Hematopoietic multipotent progenitor cell (in vitro differentiated cells): Measurements from ENCODE around the gene C22orf31. TPM values are rescaled to one million over a fixed set of nuclear protein-coding genes. Genes with fewer than 3 reads are reported as not detected.

ENCODE experiments used
- DNase-seq, 3 donors: peaks; one replicate each; pipeline ENCODE4 v3.0.0-alpha.2; 2011 to 2015; ENCODE audit warnings: low read depth in 2 of 3, low spot score in 2 of 3
- total RNA-seq: library from RNA; depleted of rRNA; stranded (reverse); fragments of >200 nt; gene quantifications from one replicate; pipeline ENCODE4 v1.2.3, GENCODE V29; 2012

C22orf31 gene
- total RNA-seq, 1 donor: not detected

DNA sequence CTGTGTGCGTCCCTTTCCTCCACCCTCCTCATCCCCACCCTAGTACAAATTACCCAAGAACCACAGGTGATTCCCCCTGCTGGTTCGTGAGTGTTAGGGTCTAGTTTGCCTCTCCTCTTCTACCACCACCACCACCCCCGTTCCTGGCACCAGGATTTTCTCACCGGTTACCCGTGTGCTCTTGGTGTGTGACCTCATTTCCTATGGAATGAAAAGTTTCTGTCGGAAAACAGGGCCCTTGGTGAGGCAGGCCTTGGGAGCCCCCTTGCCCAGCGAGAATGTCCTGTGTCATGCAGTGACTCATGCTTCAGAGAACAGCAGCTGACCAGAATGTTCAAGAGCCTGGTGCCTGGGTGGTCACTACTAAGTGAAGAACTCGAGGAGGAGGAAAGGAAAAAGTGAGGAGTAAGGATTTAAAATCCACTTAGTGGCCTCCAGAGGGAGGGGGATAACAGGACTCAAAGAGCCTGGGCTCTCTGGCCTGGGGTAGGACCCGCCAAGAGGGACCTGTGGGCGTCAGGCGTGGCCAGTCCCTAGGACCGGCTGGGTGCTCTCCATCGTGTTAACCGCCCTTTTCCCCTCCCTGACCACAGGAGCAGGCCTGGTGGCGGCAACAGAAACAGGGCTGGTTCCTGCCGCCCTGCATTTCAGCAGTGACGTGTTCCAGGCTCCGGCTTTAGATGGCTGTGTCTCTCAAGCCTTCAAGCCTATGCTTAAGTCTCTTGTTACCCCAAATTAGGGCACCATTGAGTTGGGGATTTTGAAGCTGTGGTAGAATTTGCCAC, 30.2 kb downstream of the C22orf31 start:
- DNase-seq: peak in 2 of 3 donors; percentile 56 to 66

DNA sequence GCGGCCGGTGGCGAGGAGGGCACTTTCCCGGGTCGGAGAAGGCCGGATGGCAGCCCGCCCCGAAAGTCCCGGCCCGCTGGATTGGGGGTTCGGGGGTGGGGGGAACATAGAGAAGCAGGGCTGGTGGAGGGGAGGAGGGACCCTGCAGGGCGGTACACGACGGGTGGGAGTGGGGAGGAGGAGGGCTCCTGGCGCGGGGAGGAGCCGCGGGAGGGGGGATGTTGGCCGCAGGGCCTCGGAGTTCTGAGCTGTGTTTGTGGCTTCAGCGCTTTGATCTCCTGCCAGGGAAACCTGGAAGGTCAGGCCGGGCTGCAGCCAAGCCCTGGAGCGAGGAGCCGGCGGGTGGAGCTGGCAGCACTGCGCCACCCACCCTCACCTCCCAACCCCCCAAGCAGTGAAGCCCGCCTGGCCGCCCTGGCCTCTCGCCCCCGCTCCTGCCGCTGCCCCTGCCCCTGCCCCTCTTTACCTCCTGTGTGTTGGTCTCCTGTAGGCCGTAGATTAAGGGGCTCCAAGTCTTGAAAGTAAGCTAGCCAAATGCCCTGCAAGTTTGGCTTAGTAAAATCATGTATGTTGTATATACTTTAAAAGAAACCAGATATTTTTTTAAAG, 30.9 kb downstream of the C22orf31 start:
- peak in 2 of 3 donors; percentile 43 to 63 for DNase-seq

DNA sequence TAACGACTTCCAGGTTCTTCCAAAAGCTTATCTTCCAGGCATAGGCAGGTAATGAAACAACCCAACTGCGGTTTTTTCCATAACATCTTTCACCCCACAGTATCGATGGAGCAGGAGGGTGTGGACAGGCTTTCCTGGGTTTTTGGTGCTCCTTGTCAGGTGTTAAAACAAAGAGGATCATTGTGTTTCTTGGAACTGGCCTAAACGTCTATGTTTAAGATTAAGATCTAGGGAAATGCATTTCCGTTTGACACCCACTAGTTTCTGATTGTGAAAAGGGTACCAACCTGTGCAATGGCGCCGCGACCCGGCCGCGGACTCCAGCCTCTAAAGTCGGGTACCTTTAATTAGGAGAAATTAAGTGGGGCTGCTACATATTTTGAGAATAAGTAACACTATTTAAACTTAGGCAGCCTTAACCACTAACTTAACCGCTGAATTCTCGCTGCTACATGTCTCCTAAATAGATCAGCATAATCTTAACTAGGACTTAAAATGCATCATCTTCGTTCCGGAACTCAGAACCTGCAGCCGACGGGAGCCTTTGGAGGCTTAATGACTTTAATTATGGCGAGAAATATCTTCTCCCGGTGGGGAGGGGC, 31.5 kb downstream of the C22orf31 start:
- DNase-seq: peak in 2 of 3 donors; percentile 9 to 16

DNA sequence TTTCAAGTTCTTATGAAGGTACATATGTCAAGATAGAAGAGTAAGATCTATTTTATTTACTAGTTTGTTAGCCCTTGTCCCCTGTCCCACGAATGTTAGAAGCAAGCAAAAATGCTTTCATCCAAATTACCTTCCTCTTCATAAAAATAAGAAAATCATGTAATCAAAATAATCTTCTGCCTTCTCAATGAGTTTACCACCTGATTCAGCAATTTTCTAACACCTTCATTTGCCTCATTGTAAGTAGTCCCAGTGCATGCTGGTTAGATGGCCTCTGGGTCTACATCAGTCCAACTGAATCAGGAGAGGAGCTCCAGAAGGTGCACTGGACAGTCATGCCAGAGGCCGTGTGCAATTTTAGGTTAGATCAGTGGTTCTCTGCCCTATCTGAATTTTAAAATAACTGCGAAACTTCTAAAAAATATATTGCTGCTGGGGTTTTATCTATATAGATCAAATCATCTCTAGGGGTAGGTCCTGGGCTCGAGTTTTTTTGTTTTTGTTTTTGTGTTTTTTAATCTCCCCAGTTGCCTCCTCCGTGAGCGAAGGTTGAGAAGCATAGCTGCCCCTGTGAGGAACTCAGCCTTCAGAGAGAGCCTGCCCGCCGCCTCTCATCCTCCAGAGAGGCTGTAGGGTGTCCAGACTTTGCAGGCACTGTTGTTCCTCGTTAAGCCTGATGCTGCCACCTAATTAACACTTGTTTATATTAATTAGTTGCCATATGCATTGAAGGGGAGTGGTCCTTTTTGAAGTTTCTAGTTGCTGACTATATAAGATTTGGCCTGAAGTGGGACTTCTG, 32.2 kb downstream of the C22orf31 start:
- DNase-seq: no peak

DNA sequence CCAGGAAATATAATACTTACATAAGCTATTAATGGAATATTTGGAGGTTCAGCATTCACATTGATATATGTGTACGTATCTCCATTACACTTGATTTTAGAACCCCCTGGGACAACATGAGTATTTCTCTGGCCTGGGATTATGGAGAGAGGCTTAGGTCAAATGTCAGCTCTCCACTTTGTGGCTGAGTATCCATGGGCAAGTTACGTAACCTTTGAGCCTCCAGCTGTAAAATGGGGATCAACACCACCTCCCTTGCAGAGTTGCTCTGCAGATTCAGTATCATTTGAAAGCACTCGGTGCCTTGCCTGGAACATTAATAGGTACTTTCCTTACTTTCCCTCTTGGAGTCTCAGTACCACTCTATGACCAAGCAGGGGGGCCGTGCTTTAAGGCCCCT, 33.2 kb downstream of the C22orf31 start:
- no peak for DNase-seq

DNA sequence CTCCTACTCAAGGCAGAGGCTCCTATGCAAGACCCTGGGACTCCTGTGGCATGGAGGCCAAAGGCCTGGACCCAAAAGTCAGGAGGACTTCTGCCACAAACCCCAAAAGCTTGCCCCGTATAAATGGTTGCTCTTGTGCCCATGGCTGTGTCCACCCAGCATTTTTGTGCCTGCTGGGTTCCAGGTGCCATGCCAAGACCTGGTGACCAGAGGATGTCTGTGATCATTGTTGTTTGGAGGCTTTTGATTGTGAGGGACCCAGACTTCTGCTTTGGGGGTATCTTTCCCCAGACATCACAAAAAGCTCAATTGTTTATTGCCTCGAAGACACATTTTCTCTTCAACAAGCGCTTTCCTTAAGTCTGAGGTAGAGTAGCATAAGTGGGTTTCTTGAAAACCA, 35.1 kb downstream of the C22orf31 start:
- DNase-seq: no peak

DNA sequence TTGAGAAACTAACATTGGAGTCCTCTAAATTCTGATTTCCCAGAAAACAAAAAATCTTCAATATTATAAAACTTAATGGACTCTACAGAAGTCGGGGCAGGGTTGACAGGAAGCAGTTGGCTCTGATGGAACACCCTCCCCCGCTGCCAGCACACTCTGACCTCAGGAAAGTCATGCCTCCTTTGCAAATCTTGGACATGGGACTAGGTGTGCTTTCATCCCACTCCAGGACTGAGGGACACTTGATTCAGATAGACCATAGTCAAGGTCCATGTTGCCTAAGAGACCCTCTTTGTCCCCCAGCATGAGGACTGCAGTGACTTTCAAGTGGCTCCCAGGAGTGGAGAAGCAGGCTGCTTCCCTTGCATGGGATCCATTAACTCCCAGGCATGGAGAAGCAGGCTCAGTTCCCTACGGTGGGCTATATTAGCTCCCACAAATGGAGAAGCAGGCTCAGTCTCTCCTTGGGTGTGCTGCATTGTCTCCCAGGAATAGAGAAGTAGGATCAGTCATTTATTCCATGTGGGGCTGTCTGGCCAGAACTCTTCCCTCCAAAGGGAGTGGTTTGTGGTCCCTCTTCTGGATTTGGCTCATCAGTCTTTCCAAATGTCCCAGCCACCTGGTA, 38.3 kb downstream of the C22orf31 start:
- DNase-seq: no peak

DNA sequence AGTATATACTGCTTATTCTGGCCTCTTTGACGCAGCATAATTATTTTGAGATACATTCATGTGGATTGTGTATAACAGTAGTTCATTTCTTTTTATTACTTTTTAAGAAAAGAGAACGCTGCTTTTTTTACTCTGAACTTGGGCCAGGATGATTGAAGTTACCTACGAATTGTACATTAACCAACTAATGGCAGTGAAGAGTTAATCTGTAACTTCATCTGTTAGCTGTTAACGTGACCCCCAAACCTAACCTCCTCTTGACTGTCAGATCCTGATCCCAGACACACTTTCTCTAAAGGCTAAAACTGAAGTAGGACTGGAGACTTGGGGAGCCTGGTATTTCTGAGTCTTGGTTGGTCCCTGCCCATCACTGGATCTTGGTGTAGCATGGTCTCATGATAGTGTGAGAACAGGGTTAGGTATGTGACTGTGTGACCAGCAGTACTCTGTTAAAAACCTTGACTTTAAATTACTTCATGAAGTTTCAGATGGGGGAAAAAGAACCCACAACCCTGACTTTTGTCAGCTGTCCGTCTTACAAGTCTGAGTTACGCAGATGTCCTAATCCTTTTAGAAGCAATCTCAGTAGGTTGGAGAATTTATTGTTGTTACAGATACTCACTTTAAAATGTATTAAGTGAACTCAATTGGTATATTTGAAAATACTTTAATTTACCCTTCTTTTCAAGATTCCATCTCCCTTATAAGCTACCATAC, 39.4 kb downstream of the C22orf31 start:
- DNase-seq: no peak

DNA sequence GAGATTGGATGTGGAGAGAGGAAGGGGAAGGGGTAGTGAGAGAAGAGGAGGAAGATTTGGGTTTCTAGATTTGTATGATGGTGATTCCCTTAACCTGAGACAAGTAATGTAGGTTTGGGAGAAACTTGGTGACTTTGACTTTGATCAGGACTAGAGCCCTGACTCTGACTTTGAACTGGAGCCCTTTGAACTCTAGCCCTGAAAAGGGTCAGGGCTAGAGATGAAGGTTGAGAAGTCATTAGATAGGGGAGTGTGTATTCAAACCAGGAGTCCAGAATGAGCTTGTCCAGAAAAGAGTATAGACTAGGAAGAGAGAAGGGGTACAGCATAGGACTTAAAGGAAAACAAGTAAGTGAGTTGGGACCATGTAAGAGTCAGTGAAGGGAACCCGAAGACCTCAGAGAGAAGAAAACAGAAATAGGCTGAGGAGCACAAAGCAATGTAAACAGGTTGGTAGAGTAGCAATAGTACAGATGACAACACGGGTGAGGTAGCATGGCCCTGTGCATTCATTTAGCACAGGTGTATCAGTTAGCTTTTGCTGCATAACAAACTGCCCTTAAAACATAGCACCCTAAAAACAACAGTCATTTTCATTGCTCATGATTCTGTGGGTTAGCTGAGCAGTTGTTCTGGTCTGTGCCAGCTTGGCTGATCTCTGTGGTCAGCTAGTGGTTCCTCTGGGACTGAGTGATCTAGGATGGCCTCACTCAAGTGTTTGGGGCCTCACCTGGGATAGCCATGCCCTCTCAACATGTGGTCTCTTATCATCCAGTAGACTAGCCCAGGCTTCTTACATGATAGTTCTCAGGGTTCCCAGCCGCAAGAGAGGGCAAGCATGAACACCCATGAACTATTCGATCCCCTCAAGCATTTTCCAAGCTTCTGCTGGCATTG, 43.1 kb downstream of the C22orf31 start:
- no peak for DNase-seq

DNA sequence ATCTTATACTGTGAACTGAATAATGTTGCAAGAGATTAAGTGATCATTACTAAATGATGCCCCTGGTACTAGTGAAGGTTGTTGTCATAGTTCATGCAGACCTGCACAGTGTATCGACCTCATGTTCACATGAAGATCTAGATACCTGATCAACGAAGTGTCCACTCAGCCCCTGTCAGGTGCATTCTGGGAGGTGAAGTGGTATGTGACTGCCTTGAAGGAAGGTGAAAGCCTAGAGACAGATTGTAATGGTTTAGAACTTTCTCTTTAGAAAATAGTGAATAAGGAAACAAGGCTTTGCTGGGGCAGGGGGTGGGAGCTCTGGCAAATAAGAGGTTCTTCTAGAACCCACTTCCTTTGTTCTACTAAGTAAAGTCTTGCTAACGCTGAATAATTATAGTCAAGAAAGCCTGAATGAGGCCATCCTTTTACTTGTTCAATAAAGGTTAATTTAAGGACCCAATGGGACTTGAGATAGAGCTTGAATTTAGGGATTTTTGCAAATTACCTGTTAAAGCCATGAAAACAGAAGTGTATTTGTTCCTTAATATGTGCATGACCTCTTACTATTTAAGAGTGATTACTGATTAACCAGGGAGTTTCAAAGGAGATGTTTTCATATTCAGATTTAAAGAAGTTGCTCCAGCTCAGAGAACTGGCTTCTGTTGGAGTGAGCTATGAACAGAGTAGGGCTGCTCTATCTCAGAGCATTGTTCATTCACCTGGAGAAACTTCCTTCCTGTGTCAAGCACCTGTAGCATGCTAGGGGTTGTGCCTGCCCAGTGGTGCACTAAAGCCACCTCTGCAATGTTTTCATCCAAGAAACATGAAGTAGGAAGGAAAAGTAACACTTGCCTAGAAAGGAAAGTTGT, 45.3 kb downstream of the C22orf31 start:
- no peak for DNase-seq

DNA sequence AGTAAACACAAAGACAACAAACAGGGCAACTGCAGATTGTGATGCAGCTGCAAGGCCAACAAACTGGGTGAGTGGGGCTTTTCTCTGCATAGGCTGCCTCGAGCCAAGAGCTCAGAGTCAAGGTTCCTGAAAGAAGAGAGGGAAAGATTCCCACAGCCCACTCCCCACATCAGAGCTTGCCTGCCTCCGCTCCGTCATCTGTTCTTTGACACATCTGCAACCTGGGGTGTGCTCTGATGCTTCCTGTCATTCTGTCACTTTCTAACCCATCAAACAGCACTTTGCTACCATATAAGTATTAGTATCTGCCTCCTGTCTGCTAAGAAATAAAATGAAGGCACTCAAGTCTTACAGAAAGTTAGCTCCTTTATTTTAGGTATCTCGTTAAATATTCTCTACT, 46.9 kb downstream of the C22orf31 start:
- no peak for DNase-seq

DNA sequence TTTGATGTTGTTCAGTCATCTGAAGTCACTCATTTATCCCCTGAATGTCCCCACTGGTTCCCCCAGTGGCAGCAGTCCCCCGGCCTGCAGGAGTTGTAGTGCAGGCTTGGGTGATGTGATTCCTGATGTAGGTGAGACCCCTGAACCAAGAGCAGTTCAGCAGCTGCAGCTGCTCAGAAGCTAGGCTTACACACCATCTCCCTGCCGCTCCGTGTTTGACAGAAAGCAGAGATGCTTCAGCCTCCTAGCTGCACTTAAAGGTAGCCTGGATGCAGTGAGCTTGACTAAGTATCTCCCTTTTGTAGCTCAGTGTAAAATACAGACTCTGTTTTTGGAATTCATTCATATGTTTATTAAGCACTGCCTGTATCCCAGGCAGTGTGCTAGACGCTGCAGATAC, 47.3 kb downstream of the C22orf31 start:
- DNase-seq: no peak

DNA sequence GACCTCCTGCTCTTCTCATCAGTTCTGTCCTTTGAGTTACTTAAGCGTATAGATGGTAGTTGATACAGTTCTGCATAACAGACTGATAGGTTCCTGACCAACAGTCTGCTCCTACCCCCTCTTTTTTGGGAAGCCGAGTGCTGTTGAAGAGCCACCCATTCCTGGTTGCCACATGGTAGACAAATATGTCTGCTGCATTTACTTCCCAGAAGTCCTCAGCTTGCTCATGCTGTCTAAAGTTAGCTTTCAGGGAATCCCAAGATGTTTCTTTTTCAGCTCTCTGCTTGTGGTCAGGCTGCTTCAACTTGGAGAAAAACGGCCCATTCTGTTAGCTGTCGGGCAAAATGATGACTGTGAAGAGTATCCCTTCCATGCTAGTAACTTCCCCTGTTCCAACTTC, 48.7 kb downstream of the C22orf31 start:
- DNase-seq: no peak

DNA sequence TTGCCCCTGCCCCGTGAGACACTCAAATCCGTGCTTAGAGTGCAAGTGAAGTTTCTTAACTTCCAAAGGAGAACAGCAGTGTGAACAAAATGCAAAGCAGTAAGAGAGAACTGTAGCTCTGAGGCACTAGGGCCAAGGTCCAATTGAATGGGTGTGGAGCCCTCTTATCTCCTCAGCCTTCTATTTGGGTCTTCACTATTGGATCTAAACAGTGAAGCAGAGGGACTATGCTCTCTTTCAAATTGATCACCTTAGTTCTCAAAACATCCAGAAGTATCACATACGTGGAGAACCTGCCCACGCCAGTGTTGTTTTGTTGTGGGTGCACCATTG, 49.6 kb downstream of the C22orf31 start:
- DNase-seq: no peak

DNA sequence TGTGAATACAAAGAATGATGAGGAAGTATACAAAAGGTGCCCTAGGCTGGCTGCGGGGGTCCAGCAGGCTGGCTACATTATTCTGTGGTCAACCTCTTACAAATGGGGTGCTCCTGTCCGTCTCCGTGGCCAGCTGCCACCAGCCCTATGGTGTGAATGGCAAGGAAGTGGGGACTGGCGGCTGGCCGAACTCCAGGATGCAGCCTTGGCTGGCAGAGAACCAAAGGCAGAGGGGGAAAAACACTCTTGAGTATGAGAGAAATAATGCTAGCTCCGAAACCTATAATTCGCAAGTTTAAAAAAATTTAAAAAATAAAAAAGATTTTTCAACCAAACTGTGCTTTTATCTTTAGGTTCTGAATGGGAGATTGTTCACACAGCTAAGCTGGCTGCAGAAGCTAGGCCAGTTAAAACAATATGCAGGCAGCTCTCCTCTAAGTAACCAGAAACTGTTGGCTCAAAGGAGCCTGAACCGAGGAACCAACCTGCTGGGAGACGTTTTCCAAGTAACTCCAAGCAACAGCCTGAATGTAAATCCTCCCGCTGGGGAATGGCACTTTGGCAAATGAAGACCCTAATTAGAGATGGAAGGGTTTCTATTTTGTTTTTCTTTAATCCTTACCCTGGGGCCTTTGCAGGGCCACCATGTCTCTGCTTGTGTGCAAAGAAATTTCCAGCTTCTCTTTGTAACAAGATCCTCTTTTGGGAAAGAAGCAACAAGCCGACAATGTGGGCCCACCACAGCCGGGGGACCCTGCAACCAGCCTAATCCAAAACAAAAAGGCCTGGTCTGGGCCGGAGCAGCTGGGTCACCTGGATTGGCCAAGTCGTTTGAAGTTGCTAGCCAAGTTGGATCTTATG, 50.2 kb downstream of the C22orf31 start:
- DNase-seq: no peak

DNA sequence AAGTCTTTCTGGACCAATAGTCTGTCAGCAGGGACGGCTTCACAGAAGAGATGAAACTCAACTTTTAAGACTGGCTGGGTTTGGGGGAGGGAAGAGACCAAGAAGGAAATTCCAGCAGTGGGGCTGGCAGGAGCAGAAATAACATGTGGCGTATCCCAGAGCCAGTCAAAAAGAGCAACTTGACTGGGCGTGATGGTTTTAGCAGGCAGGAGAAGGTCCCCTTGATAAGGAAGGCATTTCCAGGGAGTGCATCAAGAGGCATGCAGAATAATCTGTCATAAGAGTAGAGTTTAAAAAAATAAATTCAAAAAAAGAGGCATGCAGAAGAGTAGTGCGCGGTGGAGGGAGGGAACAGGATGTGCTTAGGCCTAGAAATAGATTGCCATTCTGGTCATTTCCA, 52.5 kb downstream of the C22orf31 start:
- no peak for DNase-seq
